NCI-H2196 (cell line): Measurements from ENCODE around the gene RNF41.
A peak's percentile ranks its signal among the peaks of the same experiment; 100 is the strongest.
"Not testable (repeated sequence)": the region's sequence is repeated elsewhere in the genome, so short reads cannot be mapped to it uniquely, and the experiment has no call there.

ENCODE experiments used
- DNase-seq: peaks from one replicate; lab custom pipeline; 2025; ENCODE audit not compliant: unreplicated experiment; lab: John Stamatoyannopoulos, UW

RNF41 gene

GRCh38 chr12:56213878-56214277 lies 7.8 kb downstream of the RNF41 start:
- no peak for DNase-seq

GRCh38 chr12:56212361-56212760 lies 9.4 kb downstream of the RNF41 start:
- DNase-seq: no peak

DNA sequence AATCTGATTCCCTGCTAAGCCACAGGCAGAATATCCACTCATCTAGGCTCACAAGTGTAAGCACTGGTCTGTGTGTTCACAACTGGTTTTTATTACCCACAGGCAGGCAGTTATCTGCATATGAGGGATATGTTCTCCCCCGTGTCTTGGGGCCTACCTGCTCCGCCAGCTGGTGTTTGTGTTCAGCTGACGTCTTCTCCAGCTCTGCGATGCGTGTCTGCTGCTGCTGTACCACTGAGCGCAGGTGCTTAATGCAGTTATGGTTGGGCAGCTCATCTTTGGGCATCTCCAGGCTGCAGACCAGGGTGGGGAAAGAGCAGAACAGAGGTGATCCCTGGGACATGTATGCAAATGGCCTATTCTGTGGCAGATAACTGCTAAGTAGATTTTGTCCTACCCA lies 13.7 kb downstream of the RNF41 start:
- no peak for DNase-seq

GRCh38 chr12:56206452-56207166 lies 15.1 kb downstream of the RNF41 start:
- peak; percentile 38 for DNase-seq

- DNase-seq: no peak
Observed at GRCh38 chr12:56205445-56205844, 16.3 kb downstream of the RNF41 start.

- DNase-seq: no peak
Observed at GRCh38 chr12:56204275-56204674, 17.4 kb downstream of the RNF41 start.

GRCh38 chr12:56202838-56203237 lies 18.9 kb downstream of the RNF41 start:
- DNase-seq: no peak

GRCh38 chr12:56202366-56202765 lies 19.4 kb downstream of the RNF41 start:
- no peak for DNase-seq

DNA sequence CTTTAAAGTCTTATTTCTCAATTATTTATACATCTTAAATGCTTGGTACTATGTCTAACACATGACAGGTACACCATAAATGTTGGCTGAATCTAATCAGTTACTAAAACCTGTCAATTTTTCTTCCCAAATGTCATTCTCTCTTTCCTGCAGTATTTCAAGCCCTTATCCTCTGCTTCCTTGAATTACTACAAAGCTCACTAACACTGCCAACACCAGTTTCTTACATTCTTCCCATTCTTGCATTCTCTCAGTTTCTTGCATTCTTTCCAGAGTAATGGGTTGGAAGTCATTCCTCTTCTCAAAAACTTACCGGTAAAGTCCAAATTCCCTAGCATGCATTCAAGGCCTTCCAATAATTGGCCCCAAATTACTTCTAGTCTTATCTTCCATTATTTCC lies 22.9 kb downstream of the RNF41 start:
- no peak for DNase-seq

DNA sequence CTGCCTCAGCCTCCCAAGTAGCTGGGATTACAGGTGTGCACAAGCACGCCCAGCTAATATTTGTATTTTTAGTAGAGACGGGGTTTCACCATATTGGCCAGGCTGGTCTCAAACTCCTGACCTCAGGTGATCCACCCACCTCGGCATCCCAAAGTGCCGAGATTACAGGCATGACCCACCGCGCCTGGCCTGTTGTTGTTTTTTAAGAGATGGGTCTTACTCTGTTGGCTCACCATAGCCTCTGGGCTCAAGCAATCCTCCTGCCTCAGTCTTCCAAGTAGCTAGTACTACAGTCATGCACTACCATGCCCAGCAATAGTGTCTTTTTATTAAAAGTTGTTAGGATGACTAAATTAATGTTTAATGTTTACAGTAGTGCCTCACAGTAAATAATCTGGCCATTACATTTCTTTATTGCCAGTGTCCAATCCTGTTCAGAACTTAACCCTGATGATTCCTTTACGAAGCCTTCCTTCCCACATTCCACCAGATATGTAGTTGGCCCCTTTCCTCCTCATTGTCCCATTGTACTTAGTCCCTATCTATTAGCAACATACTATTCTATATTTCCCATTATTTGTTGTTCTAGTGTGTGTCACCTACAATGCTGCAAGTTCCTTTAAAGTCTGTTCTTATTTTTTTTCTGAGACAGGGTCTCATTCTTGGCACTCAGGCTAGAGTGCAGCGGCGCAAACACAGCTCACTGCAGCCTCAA lies 23.6 kb downstream of the RNF41 start:
- DNase-seq: no peak

GRCh38 chr12:56196818-56197550 lies 24.7 kb downstream of the RNF41 start:
- DNase-seq: not testable (repeated sequence)

DNA sequence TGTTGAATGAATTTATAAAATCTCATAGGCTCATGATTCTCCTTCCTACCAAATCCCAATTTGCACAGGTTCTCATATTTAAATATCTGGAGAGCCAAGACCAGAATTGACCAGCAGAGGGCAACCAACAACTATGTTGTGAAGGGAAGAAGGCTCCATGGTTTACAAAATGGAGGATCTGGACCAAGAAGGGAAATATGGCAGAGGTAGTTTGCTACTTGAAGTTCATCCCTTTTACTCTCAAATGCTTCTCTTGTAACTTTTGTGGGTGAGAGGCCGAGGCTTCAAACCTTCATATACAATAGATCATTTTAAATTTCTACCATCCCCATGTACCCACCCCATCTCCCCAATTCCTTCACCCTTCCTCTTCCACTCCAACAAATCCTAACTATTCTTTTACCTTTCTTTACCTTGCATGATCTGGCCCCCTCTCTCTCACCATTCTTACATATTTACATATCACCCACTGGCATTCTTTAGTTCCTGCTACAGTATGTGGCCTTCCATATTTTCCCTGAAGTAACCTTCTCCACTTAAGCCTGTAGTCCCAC lies 28.6 kb downstream of the RNF41 start:
- peak; percentile 92 for DNase-seq

DNA sequence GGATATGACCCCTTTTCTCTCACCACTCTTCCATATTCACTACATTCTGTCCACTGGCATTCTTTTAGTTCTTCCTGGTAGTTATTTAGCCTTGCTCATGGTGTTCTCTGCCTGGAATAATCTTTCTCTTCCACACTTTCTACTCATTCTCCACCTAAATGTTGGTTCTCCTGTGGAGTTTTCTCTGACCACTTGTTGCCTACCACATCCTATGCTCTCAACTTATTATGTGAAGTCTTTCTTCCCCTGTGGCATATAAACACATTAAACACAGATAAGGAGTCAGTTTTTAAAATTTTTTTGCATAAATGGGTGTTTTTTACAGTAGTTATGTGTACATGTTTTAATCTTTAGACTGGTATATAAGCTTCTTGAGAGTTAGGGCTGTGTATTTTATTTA lies 29.1 kb downstream of the RNF41 start:
- no peak for DNase-seq

- DNase-seq: no peak
Observed at GRCh38 chr12:56190695-56191155, 31.0 kb downstream of the RNF41 start.

DNA sequence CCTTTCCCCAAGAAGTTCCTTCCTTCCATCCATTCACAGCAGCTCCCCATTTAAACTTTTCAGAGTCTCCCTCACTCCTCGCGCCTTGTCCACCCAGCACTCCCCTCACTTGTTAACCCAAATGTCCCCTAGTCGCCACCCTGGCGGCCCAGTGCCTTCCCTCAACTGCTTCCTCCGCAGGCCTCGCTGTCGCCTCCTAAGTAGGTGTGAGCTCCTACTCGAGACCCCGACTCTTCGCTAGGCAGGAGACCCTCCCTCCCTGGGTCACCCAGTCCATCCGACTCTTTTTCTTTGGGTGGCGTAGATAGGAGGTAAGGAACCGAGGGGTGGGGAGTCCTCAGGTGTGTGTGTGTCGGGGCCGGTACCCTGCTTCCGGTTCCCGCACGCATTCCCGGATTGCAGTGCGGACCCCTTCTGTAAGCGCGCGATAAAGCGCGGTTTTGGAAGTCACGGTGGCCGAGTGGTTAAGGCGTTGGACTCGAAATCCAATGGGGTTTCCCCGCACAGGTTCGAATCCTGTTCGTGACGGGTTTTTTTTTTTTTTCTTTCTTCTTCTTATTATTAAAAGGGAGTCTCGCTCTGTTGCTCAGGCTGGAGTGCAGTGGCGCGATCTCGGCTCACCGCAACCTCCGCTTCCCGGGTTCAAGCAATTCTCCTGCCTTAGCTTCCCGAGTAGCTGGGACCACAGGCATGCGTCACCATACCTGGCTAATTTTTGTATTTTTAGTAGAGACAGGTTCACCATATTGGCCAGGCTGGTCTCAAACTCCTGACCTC lies 31.6 kb downstream of the RNF41 start:
- DNase-seq: peak; percentile 86

DNA sequence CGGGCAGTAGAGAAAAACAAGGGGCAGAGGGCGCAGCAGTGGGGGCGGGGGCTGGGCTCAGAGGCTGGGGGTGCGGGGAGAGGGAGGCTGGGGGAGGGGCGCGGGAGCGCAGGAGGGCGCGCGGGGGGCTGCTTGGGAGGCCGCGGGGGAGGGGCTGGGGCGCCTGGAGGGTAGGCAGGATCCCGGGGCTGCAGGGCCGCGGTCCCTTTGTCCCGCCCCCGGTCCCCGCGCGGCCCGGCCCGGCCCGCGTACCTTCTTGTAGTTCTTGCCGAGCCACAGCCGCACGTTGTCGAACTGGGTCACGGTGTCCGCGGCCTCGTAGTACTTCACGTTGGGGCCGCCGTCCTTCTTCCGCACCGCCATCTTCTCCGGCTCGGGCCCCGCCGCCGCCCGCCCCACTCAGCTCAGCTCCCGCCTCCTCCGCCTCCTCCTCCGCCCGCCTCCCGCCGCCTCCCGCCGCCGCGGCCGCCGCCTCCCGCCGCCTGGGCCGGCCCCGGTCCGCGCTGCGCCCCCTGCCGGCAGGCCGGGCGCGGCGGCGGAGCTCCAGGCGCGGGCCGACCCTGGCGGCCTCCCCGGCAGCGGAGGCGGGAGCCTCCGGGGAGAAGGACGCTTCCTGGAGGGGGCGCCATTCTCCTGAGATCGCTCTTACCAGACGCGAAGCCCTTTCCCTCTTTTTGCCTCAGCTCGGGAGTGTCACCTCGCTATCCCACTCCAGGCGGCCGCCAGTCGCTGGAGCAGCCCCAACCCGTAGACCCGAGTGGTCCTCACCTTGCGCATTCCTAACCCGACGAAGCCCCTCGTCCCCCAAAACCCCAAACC lies 32.4 kb downstream of the RNF41 start, which contains the start of gene SMARCC2:
Gene SMARCC2 (minus strand): TSS at position 385 of the 819 bp plus-strand sequence. CDS start 22 bp downstream, at position 363.
- DNase-seq: peak; percentile 92

- DNase-seq: no peak
Observed at GRCh38 chr12:56188778-56189098, 33.0 kb downstream of the RNF41 start.

- no peak for DNase-seq
Observed at GRCh38 chr12:56188131-56188777, 33.5 kb downstream of the RNF41 start.

- DNase-seq: no peak
Observed at GRCh38 chr12:56186957-56187356, 34.8 kb downstream of the RNF41 start.
